CD4-positive, alpha-beta T cell (primary cell): Measurements from ENCODE around the gene CD36. TPM values are rescaled to one million over a fixed set of nuclear protein-coding genes. Genes with fewer than 3 reads are reported as not detected.

Source experiments
- ATAC-seq: fragments of 200-7000 bp; cut with Tn5 transposase; one replicate; pipeline ENCODE4 v1.10.0; 2022; ENCODE audit warnings: mild to moderate bottlenecking; ENCODE audit not compliant: poor library complexity
- CTCF ChIA-PET: fragments of 350-600 bp; sonication (Branson Sonifier 250); formaldehyde crosslinking; loops from one replicate; lab custom pipeline; 2021; ENCODE audit warnings: antibody characterized with exemption, inconsistent platforms; lab: Charles Lee
- POLR2A ChIA-PET: fragments of 350-600 bp; sonication (Branson Sonifier 250); formaldehyde crosslinking; loops from one replicate; lab custom pipeline; 2021; ENCODE audit warnings: antibody characterized with exemption, inconsistent platforms; lab: Charles Lee
- DNase-seq, 14 experiments: peaks; one replicate each; pipeline ENCODE4 v3.0.0-alpha.2; 2013 to 2020; ENCODE audit warnings: mixed read lengths in 2 of 14
- H3K27ac ChIP-seq, 2 donors: one replicate each; pipeline versions ENCODE4 v1.5.1 to v1.7.0; 2013; ENCODE audit warnings: low read length in 2 of 2, low read depth in 1 of 2, mild to moderate bottlenecking in 1 of 2
- H3K27me3 ChIP-seq, 2 experiments: 1 replicate in 1 of 2; 2 replicates in 1 of 2; pipeline versions ENCODE4 v1.6.1 to v1.7.0; 2013; ENCODE audit warnings: low read length in 2 of 2, control low read depth in 1 of 2, mild to moderate bottlenecking in 1 of 2, moderate library complexity in 1 of 2; ENCODE audit not compliant: insufficient read depth in 2 of 2, control insufficient read depth in 1 of 2
- H3K36me3 ChIP-seq: one replicate; pipeline ENCODE4 v1.6.1; 2013; ENCODE audit warnings: low read length, control low read depth; ENCODE audit not compliant: insufficient read depth
- H3K4me1 ChIP-seq: one replicate; pipeline ENCODE4 v1.6.1; 2013; ENCODE audit warnings: low read length, control low read depth; ENCODE audit not compliant: insufficient read depth
- H3K4me3 ChIP-seq: one replicate; pipeline ENCODE4 v1.5.1; 2013; ENCODE audit warnings: mild to moderate bottlenecking, low read length, moderate library complexity
- H3K9me3 ChIP-seq, 2 experiments: 1 replicate in 1 of 2; 2 replicates in 1 of 2; pipeline versions ENCODE4 v1.6.1 to v1.7.0; 2013; ENCODE audit warnings: low read length in 2 of 2, mild to moderate bottlenecking in 2 of 2, control low read depth in 1 of 2, moderate library complexity in 1 of 2; ENCODE audit not compliant: control insufficient read depth in 1 of 2, insufficient read depth in 1 of 2
- H3K27ac Mint-ChIP-seq: one replicate; pipeline ENCODE4 v1.8.0; 2020; ENCODE audit warnings: mixed read lengths
- H3K27me3 Mint-ChIP-seq: one replicate; pipeline ENCODE4 v1.8.0; 2021; ENCODE audit warnings: mixed read lengths
- H3K36me3 Mint-ChIP-seq: one replicate; pipeline ENCODE4 v1.8.0; 2021; ENCODE audit warnings: low read depth, mixed read lengths
- H3K4me1 Mint-ChIP-seq: one replicate; pipeline ENCODE4 v1.8.0; 2021; ENCODE audit warnings: low read depth, mixed read lengths
- H3K4me3 Mint-ChIP-seq: one replicate; pipeline ENCODE4 v1.8.0; 2020; ENCODE audit warnings: mild to moderate bottlenecking, mixed read lengths
- H3K9me3 Mint-ChIP-seq: one replicate; pipeline ENCODE4 v1.8.0; 2020; ENCODE audit warnings: mixed read lengths
- CTCF ChIP-seq: fragments of 200-600 bp; IDR thresholded peaks from one replicate; pipeline ENCODE4 v1.8.0; 2022; ENCODE audit warnings: antibody characterized with exemption, mild to moderate bottlenecking
- intact Hi-C, 2 experiments: fragments of 100-400 bp; cut with DNase I in 1 of 2; cut with micrococcal nuclease in 1 of 2; formaldehyde crosslinking; loops; one replicate each; pipeline versions ENCODE4 v1.15.1 to v1.9.0; 2023 to 2025; cut with DNase I, micrococcal nuclease
- total RNA-seq, 174 experiments: library from RNA in 2 of 174; stranded (reverse) in 2 of 174; gene quantifications; one replicate each; pipeline ENCODE4 v1.2.3 and lab custom pipeline; 2021 to 2026

CD36 gene
- total RNA-seq, 2 experiments from 2014 or later, result 1.4 to 1.7 TPM

GRCh38 chr7:80623503-80624252 lies 14.8 kb upstream of the CD36 start:
- Mint-ChIP-seq H3K27me3 (no peaks in the 10 kb centered on the region), H3K9me3 (no peaks in the 10 kb centered on the region), H3K4me3 (no peak overlapping the region), H3K36me3 (no peaks in the 10 kb centered on the region), H3K4me1 (no peaks in the 10 kb centered on the region), H3K27ac (no peak overlapping the region)
- POLR2A ChIA-PET, result no interaction called here
- ATAC-seq (no peak), DNase-seq (no peak)
- no peak overlapping the region for H3K27ac ChIP-seq
- CTCF ChIA-PET, result no interaction called here
- no peaks in the 10 kb centered on the region for H3K27me3 ChIP-seq
- no peak overlapping the region for H3K4me3 ChIP-seq
- peaks cover 0 to 4% of the 10 kb centered on the region in 2 experiments for H3K9me3 ChIP-seq
- no peak for TF ChIP-seq CTCF
- H3K36me3 ChIP-seq, result no peaks in the 10 kb centered on the region
- no peaks in the 10 kb centered on the region for H3K4me1 ChIP-seq
- intact Hi-C loops, result no loop called here

GRCh38 chr7:80624763-80625162 lies 13.7 kb upstream of the CD36 start:
- no peaks in the 10 kb centered on the region for H3K4me1 Mint-ChIP-seq
- no peak overlapping the region for H3K27ac Mint-ChIP-seq
- ChIA-PET POLR2A (no interaction called here), CTCF (no interaction called here)
- no peak overlapping the region for H3K27ac ChIP-seq
- H3K36me3 Mint-ChIP-seq, result no peaks in the 10 kb centered on the region
- H3K4me3 ChIP-seq, result no peak overlapping the region
- no peaks in the 10 kb centered on the region for H3K27me3 ChIP-seq
- DNase-seq (no peak), ATAC-seq (no peak)
- peaks cover 0 to 4% of the 10 kb centered on the region in 2 experiments for H3K9me3 ChIP-seq
- H3K4me1 ChIP-seq, result no peaks in the 10 kb centered on the region
- no peak overlapping the region for H3K4me3 Mint-ChIP-seq
- H3K9me3 Mint-ChIP-seq, result no peaks in the 10 kb centered on the region
- no peaks in the 10 kb centered on the region for H3K36me3 ChIP-seq
- no peak for TF ChIP-seq CTCF
- H3K27me3 Mint-ChIP-seq, result no peaks in the 10 kb centered on the region
- intact Hi-C loops, result no loop called here

- POLR2A ChIA-PET, result no interaction called here
- intact Hi-C loops, result no loop called here
Measured at GRCh38 chr7:80629023-80629422, 9.4 kb upstream of the CD36 start.

More at GRCh38 chr7:80629023-80629422, 9.4 kb upstream of the CD36 start:
- Mint-ChIP-seq H3K27me3 (no peaks in the 10 kb centered on the region), H3K27ac (no peak overlapping the region), H3K36me3 (no peaks in the 10 kb centered on the region), H3K4me1 (no peaks in the 10 kb centered on the region), H3K4me3 (no peak overlapping the region), H3K9me3 (no peaks in the 10 kb centered on the region)
- Histone ChIP-seq H3K36me3 (no peaks in the 10 kb centered on the region), H3K4me1 (no peaks in the 10 kb centered on the region), H3K27me3 (no peaks in the 10 kb centered on the region), H3K27ac (no peak overlapping the region), H3K4me3 (no peak overlapping the region), H3K9me3 (no peaks in the 10 kb centered on the region)
- DNase-seq (no peak), ATAC-seq (no peak)
- CTCF ChIA-PET, result interaction anchor here (0.9 kb wide), 1 partner anchor 10 kb away, joined by 3 read pairs; no protein-coding TSS in a partner anchor
- no peak for TF ChIP-seq CTCF
